IMR-90 (cell line): ENCODE data around the gene WIPF2. TPM values are rescaled to one million over a fixed set of nuclear protein-coding genes. Genes with fewer than 3 reads are reported as not detected.

Experiments
- ATAC-seq: fragments of 200-7000 bp; cut with Tn5 transposase; 2 replicates; pipeline ENCODE4 v1.9.1; 2020; ENCODE audit warnings: low read depth, mild to moderate bottlenecking, moderate library complexity
- BruUV-seq: library from RNA; stranded (reverse); fragments of 400-500 nt; replicated peaks from 2 replicates; lab custom pipeline; 2021; lab: Mats Ljungman, UMichigan
- CTCF ChIA-PET: fragments of 300-600 bp; formaldehyde crosslinking; extraction: SDS; loops from one replicate; lab custom pipeline; 2021; ENCODE audit warnings: antibody characterized with exemption; lab: Yijun Ruan, JAX
- POLR2A ChIA-PET: fragments of 300-600 bp; sonication (Branson Sonifier 250); formaldehyde crosslinking; loops from one replicate; lab custom pipeline; 2022; ENCODE audit warnings: antibody characterized with exemption; ENCODE audit not compliant: unreplicated experiment; lab: Charles Lee
- DNase-seq: peaks from one replicate; pipeline ENCODE4 v3.0.0; 2013
- H2AFZ ChIP-seq: replicated peaks from 2 replicates; pipeline ENCODE3; 2013; ENCODE audit warnings: low read length, mild to moderate bottlenecking; ENCODE audit not compliant: poor library complexity
- H2AK5ac ChIP-seq: 2 replicates; pipeline ENCODE4 v1.6.1; 2013; ENCODE audit warnings: low read depth, low read length, inconsistent platforms
- H2AK9ac ChIP-seq: replicated peaks from 2 replicates; pipeline ENCODE3; 2013; ENCODE audit warnings: mild to moderate bottlenecking, low read depth, low read length, moderate library complexity; ENCODE audit not compliant: poor library complexity
- H2BK120ac ChIP-seq: 2 replicates; pipeline ENCODE4 v1.6.1; 2013; ENCODE audit warnings: low read depth, low read length, inconsistent platforms
- H2BK15ac ChIP-seq: 3 replicates; pipeline ENCODE4 v1.6.1; 2013; ENCODE audit warnings: low read depth, low read length, inconsistent platforms
- H2BK20ac ChIP-seq: 2 replicates; pipeline ENCODE4 v1.6.1; 2013; ENCODE audit warnings: low read depth, mild to moderate bottlenecking, inconsistent platforms, low read length, moderate library complexity
- H2BK5ac ChIP-seq: 2 replicates; pipeline ENCODE4 v1.6.1; 2013; ENCODE audit warnings: mild to moderate bottlenecking, low read depth, low read length, inconsistent platforms; ENCODE audit not compliant: poor library complexity, severe bottlenecking
- H3K14ac ChIP-seq: replicated peaks from 2 replicates; pipeline ENCODE4 v1.6.1; 2013; ENCODE audit warnings: low read depth, low read length, inconsistent platforms
- H3K18ac ChIP-seq: 2 replicates; pipeline ENCODE4 v1.6.1; 2013; ENCODE audit warnings: low read depth, low read length, control low read depth
- H3K23ac ChIP-seq: 2 replicates; pipeline ENCODE4 v1.6.1; 2013; ENCODE audit warnings: low read depth, low read length, inconsistent platforms
- H3K27ac ChIP-seq: 2 replicates; pipeline ENCODE4 v1.5.1; 2013; ENCODE audit warnings: mild to moderate bottlenecking, control low read depth, low read length; ENCODE audit not compliant: insufficient read depth
- H3K27me3 ChIP-seq: 2 replicates; pipeline ENCODE4 v1.6.1; 2013; ENCODE audit warnings: low read length; ENCODE audit not compliant: control insufficient read depth, insufficient read depth
- H3K36me3 ChIP-seq: 2 replicates; pipeline ENCODE4 v1.6.1; 2013; ENCODE audit warnings: low read length, mixed read lengths; ENCODE audit not compliant: control insufficient read depth, insufficient read depth
- H3K4ac ChIP-seq: 2 replicates; pipeline ENCODE4 v1.6.1; 2013; ENCODE audit warnings: low read depth, low read length, inconsistent platforms
- H3K4me1 ChIP-seq: 2 replicates; pipeline ENCODE4 v1.6.1; 2013; ENCODE audit warnings: low read length, mixed read lengths; ENCODE audit not compliant: control insufficient read depth, insufficient read depth
- H3K4me2 ChIP-seq: 2 replicates; pipeline ENCODE4 v1.6.1; 2013; ENCODE audit warnings: low read depth, mild to moderate bottlenecking, control low read depth, low read length, moderate library complexity
- H3K4me3 ChIP-seq: 2 replicates; pipeline ENCODE4 v1.5.1; 2013; ENCODE audit warnings: low read depth, mild to moderate bottlenecking, control low read depth, low read length, moderate library complexity; ENCODE audit not compliant: insufficient read depth
- H3K56ac ChIP-seq: 2 replicates; pipeline ENCODE4 v1.6.1; 2013; ENCODE audit warnings: low read length, inconsistent platforms; ENCODE audit not compliant: insufficient read depth; ENCODE audit errors: extremely low read depth
- H3K79me1 ChIP-seq, 2 experiments: 2 replicates each; pipeline ENCODE4 v1.6.1; 2013; ENCODE audit warnings: low read length in 2 of 2, inconsistent platforms in 1 of 2, low read depth in 1 of 2
- H3K9ac ChIP-seq: 2 replicates; pipeline ENCODE4 v1.6.1; 2013; ENCODE audit warnings: low read depth, low read length, control low read depth
- H3K9me1 ChIP-seq: 2 replicates; pipeline ENCODE4 v1.6.1; 2013; ENCODE audit warnings: low read length, inconsistent platforms; ENCODE audit not compliant: insufficient read depth
- H3K9me3 ChIP-seq: 2 replicates; pipeline ENCODE4 v1.6.1; 2013; ENCODE audit warnings: low read length; ENCODE audit not compliant: control insufficient read depth, insufficient read depth
- H4K20me1 ChIP-seq: 2 replicates; pipeline ENCODE4 v1.6.1; 2013; ENCODE audit warnings: low read length, inconsistent platforms; ENCODE audit not compliant: insufficient read depth
- H4K5ac ChIP-seq: 2 replicates; pipeline ENCODE4 v1.6.1; 2013; ENCODE audit warnings: mild to moderate bottlenecking, low read depth, low read length, control low read depth
- H4K8ac ChIP-seq, 2 experiments: 2 replicates each; pipeline ENCODE4 v1.6.1; 2013; ENCODE audit warnings: low read depth in 2 of 2, low read length in 2 of 2, control low read depth in 1 of 2, inconsistent platforms in 1 of 2
- H4K91ac ChIP-seq: 2 replicates; pipeline ENCODE4 v1.6.1; 2013; ENCODE audit warnings: low read depth, low read length, inconsistent platforms; ENCODE audit not compliant: insufficient read depth
- CEBPB ChIP-seq: IDR thresholded peaks from 2 replicates; pipeline ENCODE4 v1.6.1; 2012; ENCODE audit warnings: low read depth, low read length, improper control_type of control experiment
- CTCF ChIP-seq: conservative IDR thresholded peaks from 2 replicates; pipeline ENCODE4 v1.5.1; 2012; ENCODE audit warnings: mild to moderate bottlenecking, low read depth, low read length, improper control_type of control experiment
- FOS ChIP-seq: fragments of 150-350 bp; IDR thresholded peaks from 2 replicates; pipeline ENCODE4 v1.6.1; 2016; ENCODE audit warnings: low read depth, low read length
- MAFK ChIP-seq: IDR thresholded peaks from 2 replicates; pipeline ENCODE4 v1.6.1; 2012; ENCODE audit warnings: low read depth, low read length, improper control_type of control experiment
- NFE2L2 ChIP-seq: fragments of 150-350 bp; IDR thresholded peaks from 2 replicates; pipeline ENCODE4 v1.6.1; 2016; ENCODE audit warnings: low read depth, mild to moderate bottlenecking, low read length
- RCOR1 ChIP-seq: IDR thresholded peaks from 2 replicates; pipeline ENCODE4 v1.6.1; 2012; ENCODE audit warnings: mild to moderate bottlenecking, low read length, improper control_type of control experiment; ENCODE audit not compliant: insufficient replicate concordance
- USF2 ChIP-seq: fragments of 150-350 bp; IDR thresholded peaks from 2 replicates; pipeline ENCODE4 v1.6.1; 2017; ENCODE audit warnings: mild to moderate bottlenecking, antibody characterized with exemption, low read length, low read depth
- WGBS, 2 experiments: methylation state at CpG; one replicate each; pipeline versions ENCODE4 v1.1.5 to v1.1.7; 2013; ENCODE audit warnings: missing lambda C conversion rate in 2 of 2; ENCODE audit not compliant: insufficient read length in 1 of 2; ENCODE audit errors: extremely low coverage in 2 of 2; 5-methylcytosine and 5-hydroxymethylcytosine counted together
- dilution Hi-C: fragments of 300-500 bp; cut with HindIII; formaldehyde crosslinking; loops from one replicate; pipeline ENCODE4 v1.14.3; 2018; ENCODE audit warnings: low sequenced_read_pairs; ENCODE audit not compliant: unreplicated experiment
- in situ Hi-C: fragments of 300-500 bp; cut with MboI; formaldehyde crosslinking; loops from 3 replicates; pipeline ENCODE4 v1.14.3; 2019; ENCODE audit warnings: low sequenced_read_pairs, inconsistent platforms, mixed read lengths
- intact Hi-C: fragments of 100-400 bp; cut with micrococcal nuclease; formaldehyde crosslinking; loops from 2 replicates; pipeline ENCODE4 v1.10.0; 2022
- polyA plus RNA-seq, 3 experiments: library from polyadenylated mRNA; depleted of rRNA; stranded (reverse); fragments of >200 nt; gene quantifications; 2 replicates each; pipeline ENCODE4 v1.2.3, GENCODE V29; 2012; ENCODE audit warnings: low replicate concordance in 1 of 3
- total RNA-seq: library from RNA; depleted of rRNA; stranded (reverse); fragments of >200 nt; gene quantifications from 2 replicates; pipeline ENCODE4 v1.2.3, GENCODE V29; 2012

Gene WIPF2
- total and polyA plus RNA-seq, 2 of the 4 experiments (the other 2 are of a cell fraction), result 2.0 to 8.9 TPM

- Histone ChIP-seq H4K8ac (no peak overlapping the region; a peak in 1 of 4 replicates), H3K9ac (peak overlapping the region; percentile 9; the same call in 1 of the 2 replicates), H3K9me1 (peaks cover 37% of the 10 kb centered on the region), H3K4me1 (peaks cover 59% of the 10 kb centered on the region), H2BK5ac (no peak overlapping the region), H2AK9ac (no peak overlapping the region), H3K9me3 (no peaks in the 10 kb centered on the region), H2BK120ac (no peak overlapping the region), H3K36me3 (no peaks in the 10 kb centered on the region), H4K5ac (no peak overlapping the region), H3K23ac (no peak overlapping the region; the same call in 1 of the 2 replicates), H4K20me1 (peaks cover 63% of the 10 kb centered on the region), H3K27ac (peak overlapping the region; percentile 8; the same call in 1 of the 2 replicates), H3K4ac (peak overlapping the region; percentile 63; the same call in 1 of the 2 replicates), H3K18ac (no peak overlapping the region), H3K27me3 (no peaks in the 10 kb centered on the region), H3K14ac (0 out of 2 replicates have a peak overlapping the region, but pooled peaks have one; percentile 2), H4K91ac (peak overlapping the region; percentile 39; the same call in 1 of the 2 replicates), H2AFZ (no peak overlapping the region), H2BK20ac (no peak overlapping the region), H3K56ac (no peak overlapping the region), H3K4me2 (0 out of 2 replicates have a peak overlapping the region, but pooled peaks have one; percentile 8), H2BK15ac (no peak overlapping the region; the same call in 2 of the 3 replicates), H3K79me1 (peaks cover 17 to 89% of the 10 kb centered on the region in 2 experiments), H3K4me3 (no peak overlapping the region), H2AK5ac (peak overlapping the region; percentile 31)
- no CpG with 5 or more reads among the region's 4 CpGs for WGBS, 2 experiments
- in situ Hi-C loops, result no loop called here
- intact Hi-C loops, result no loop called here
- DNase-seq (no peak), ATAC-seq (no peak)
- CTCF ChIA-PET, result interaction anchor here (1.1 to 2.1 kb wide), 2 partner anchors 17 to 18 kb away, joined by 3 to 6 read pairs; no protein-coding TSS in a partner anchor
- dilution Hi-C loops, result no loop called here
- TF ChIP-seq RCOR1, result no peak
- no peak for TF ChIP-seq MAFK
- no peak for TF ChIP-seq CTCF
- no peak for TF ChIP-seq CEBPB
- TF ChIP-seq FOS, result no peak
- no peak for TF ChIP-seq NFE2L2
- no peak for TF ChIP-seq USF2
- POLR2A ChIA-PET, result no interaction called here
- no TSS peak for BruUV-seq
These were observed 102.4 kb downstream of the WIPF2 start for GRCh38 chr17:40321524-40321929.
